Measurements from ENCODE around the gene GMEB2. TPM values are rescaled to one million over a fixed set of nuclear protein-coding genes. Genes with fewer than 3 reads are reported as not detected.

Gene GMEB2
- total RNA-seq, 2 donors from 2014 or later = 18.4 to 27.9 TPM

DNA sequence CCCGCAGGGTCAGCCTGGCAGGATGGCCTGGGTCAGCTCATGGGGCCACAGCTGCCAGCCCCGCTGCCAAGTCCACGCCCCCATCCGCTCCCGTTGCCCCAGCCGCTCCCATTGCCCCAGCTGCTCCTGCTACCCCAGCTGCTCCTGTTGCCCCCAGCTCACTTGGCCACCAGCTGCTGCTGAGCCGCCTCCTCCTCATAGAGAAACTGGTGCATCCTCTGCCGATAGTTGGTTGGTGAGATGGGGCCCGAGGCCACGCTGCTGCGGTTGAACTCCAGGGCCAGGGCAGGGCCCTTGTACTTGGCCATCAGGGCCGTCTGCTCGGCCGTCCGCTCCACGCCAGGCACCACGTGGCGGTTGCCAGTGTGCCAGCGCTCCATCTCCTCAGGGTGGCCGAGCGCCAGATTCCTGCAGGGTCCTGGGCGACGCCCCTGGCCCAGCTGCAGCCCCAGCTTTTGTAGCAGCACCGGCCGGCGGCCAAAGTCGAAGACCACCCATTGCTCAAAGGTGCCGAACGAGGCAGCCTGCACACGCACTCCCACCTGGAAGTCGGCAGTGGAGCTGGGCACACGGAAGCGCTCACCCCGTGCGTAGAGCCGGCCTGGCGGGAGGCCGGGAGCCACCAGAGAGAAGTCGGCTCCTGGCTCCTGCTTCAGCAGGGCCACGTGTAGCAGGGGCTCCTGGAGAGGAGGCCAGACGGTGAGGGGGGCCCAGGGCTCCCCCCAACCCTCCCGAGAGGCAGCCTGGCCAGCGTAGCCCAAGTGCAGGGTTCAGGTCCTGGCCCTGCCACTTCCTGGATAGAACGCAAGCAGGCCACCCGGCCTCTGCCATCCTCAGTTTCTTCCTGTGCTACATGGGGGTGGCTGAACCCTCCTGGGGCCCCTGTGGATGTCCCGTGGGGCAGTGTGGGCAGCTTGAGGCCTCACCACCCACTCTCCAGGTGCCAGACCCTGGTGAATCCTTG is 57.6 kb downstream of the GMEB2 start:
- Histone ChIP-seq H3K27ac (no peak overlapping the region), H3K27me3 (replicated peaks; ENCODE audit: insufficient read depth) (no peaks in the 10 kb centered on the region), H3K4me1 (replicated peaks) (peaks cover 3% of the 10 kb centered on the region), H3K36me3 (no peaks in the 10 kb centered on the region), H3K9me3 (no peaks in the 10 kb centered on the region), H3K4me3 (no peak overlapping the region)
- intact Hi-C loops (cut with DNase I) = no loop called here
- no peak for DNase-seq (ENCODE audit: low spot score)
- WGBS = 83% methylated on average over 44 of the region's 46 CpGs
- no peak for TF ChIP-seq POLR2A (IDR thresholded peaks at IDR 0.05)
- TF ChIP-seq POLR2AphosphoS5 (IDR thresholded peaks at IDR 0.05) = no peak

DNA sequence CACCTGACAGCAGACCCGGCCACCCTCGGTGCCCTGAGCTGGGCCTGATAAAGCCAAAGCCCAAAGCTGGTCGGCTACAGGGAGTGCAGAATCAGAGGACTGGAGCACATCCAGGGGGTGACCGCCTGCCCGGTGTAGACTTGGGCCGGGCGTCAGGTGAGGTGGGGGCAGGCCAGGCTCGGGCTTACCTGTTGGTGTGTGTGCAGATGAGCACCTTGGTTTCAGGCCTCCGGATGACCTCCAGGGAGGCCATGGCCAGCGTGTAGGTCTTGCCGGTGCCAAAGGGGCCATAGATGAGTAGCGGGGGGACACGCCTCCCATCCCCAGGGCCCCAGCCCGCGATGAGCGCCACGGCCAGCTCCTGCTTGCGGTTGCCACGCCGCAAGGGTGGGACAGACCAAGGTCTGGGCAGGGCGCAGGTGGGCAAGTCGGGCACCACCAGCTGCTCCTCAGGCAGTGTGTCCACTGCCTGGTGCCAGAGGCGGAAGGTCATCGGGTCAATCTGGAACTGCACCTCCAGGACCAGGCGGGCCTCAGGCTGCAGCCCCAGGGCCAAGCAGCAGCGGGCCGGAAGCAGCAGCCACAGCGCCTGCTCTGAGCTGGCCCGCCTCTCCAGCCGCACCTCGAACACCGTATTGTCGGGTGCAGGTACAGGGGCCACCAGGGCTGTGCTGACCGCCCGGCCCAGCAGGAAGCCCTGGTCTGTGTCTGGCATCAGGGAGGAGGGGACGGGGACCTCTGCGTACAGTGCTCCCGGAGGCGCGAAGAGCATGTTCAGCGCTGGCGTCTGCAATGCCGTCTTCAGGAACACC is 58.5 kb downstream of the GMEB2 start:
- no peak for TF ChIP-seq POLR2AphosphoS5 (IDR thresholded peaks at IDR 0.05)
- TF ChIP-seq, protein P1, sequence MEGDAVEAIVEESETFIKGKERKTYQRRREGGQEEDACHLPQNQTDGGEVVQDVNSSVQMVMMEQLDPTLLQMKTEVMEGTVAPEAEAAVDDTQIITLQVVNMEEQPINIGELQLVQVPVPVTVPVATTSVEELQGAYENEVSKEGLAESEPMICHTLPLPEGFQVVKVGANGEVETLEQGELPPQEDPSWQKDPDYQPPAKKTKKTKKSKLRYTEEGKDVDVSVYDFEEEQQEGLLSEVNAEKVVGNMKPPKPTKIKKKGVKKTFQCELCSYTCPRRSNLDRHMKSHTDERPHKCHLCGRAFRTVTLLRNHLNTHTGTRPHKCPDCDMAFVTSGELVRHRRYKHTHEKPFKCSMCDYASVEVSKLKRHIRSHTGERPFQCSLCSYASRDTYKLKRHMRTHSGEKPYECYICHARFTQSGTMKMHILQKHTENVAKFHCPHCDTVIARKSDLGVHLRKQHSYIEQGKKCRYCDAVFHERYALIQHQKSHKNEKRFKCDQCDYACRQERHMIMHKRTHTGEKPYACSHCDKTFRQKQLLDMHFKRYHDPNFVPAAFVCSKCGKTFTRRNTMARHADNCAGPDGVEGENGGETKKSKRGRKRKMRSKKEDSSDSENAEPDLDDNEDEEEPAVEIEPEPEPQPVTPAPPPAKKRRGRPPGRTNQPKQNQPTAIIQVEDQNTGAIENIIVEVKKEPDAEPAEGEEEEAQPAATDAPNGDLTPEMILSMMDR (IDR thresholded peaks at IDR 0.05) = no peak
- DNase-seq (ENCODE audit: low spot score) = no peak
- Histone ChIP-seq H3K4me1 (replicated peaks) (peaks cover 3% of the 10 kb centered on the region), H3K9me3 (no peaks in the 10 kb centered on the region), H3K36me3 (no peaks in the 10 kb centered on the region), H3K27me3 (replicated peaks; ENCODE audit: insufficient read depth) (no peaks in the 10 kb centered on the region), H3K27ac (no peak overlapping the region), H3K4me3 (no peak overlapping the region)
- intact Hi-C loops (cut with DNase I) = no loop called here
- WGBS = 86% methylated on average over 43 of the region's 43 CpGs

DNA sequence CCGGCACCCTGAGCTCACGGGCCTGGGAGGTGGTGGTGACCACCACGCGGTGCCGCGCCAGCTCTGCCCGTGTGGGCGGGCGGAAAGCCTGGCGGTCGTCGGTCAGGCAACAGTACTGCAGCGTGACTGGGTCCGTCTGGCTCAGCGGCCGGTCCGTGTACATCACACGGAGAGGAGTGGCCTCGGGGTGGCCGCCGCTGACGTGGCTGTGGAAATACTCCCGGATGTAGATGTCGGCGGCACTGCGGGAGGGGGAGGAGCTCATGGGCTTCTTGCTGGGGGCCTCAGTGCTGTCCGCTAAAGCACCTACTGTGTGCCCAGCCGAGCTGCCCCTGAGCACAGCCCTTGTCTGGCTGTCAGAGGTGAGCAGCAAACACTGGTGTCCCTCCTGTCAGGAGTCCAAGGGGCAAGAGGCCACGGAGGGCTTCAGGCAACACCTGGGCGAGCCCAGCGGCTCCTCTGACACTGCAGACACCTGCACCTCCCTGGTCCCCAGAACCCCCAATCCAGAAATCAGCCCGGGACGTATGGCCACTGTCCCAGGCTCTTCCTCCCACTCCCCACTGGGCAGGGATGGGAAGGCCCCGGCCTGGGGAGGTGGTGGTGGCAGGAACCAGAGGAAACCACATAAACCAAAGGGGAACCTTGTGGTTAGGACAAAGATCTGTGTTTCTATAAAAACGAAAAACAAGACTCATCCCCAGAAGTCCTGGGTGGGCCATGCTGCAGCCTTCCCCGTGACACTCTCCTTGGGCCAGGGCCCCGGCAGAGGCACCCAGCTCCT is 59.3 kb downstream of the GMEB2 start:
- Histone ChIP-seq H3K27me3 (replicated peaks; ENCODE audit: insufficient read depth) (no peaks in the 10 kb centered on the region), H3K4me3 (no peak overlapping the region), H3K9me3 (no peaks in the 10 kb centered on the region), H3K36me3 (peaks cover 0 to under 1% of the 10 kb centered on the region in 2 donors), H3K4me1 (replicated peaks) (no peaks in the 10 kb centered on the region), H3K27ac (no peak overlapping the region)
- intact Hi-C loops (cut with DNase I) = no loop called here
- TF ChIP-seq, protein P1 (IDR thresholded peaks at IDR 0.05) = no peak
- TF ChIP-seq POLR2A (IDR thresholded peaks at IDR 0.05) (no peak), POLR2AphosphoS5 (IDR thresholded peaks at IDR 0.05) (no peak)
- DNase-seq (ENCODE audit: low spot score) = no peak
- WGBS = 90% methylated on average over 36 of the region's 37 CpGs

DNA sequence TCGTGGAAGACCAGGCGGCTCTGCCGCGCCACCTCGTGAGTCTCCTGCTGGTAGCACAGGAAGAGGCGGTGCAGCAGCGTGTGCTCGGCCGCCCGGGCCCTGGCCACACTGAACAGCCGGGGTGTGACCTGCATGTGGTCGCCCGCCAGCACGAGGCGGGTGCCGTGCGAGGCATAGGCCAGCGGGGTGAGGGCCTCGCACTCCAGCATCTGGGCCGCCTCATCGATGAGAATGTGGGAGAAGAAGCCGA is 59.8 kb downstream of the GMEB2 start:
- no peak for DNase-seq (ENCODE audit: low spot score)
- Histone ChIP-seq H3K9me3 (no peaks in the 10 kb centered on the region), H3K27me3 (replicated peaks; ENCODE audit: insufficient read depth) (no peaks in the 10 kb centered on the region), H3K36me3 (peaks cover 0 to 5% of the 10 kb centered on the region in 2 donors), H3K4me1 (replicated peaks) (no peaks in the 10 kb centered on the region), H3K4me3 (no peak overlapping the region), H3K27ac (no peak overlapping the region)
- intact Hi-C loops (cut with DNase I) = no loop called here
- WGBS = 90% methylated on average over 22 of the region's 22 CpGs
- TF ChIP-seq, protein P1 (IDR thresholded peaks at IDR 0.05) = no peak
- TF ChIP-seq POLR2AphosphoS5 (IDR thresholded peaks at IDR 0.05) = no peak
- TF ChIP-seq POLR2A (IDR thresholded peaks at IDR 0.05) = no peak
